ENCODE data around the gene PPP1R37. TPM values are rescaled to one million over a fixed set of nuclear protein-coding genes. Genes with fewer than 3 reads are reported as not detected.
"Not testable (repeated sequence)": the region's sequence is repeated elsewhere in the genome, so short reads cannot be mapped to it uniquely, and the experiment has no call there.

PPP1R37 gene
- total RNA-seq, 1 donor from 2014 or later, result 23.2 TPM

DNA sequence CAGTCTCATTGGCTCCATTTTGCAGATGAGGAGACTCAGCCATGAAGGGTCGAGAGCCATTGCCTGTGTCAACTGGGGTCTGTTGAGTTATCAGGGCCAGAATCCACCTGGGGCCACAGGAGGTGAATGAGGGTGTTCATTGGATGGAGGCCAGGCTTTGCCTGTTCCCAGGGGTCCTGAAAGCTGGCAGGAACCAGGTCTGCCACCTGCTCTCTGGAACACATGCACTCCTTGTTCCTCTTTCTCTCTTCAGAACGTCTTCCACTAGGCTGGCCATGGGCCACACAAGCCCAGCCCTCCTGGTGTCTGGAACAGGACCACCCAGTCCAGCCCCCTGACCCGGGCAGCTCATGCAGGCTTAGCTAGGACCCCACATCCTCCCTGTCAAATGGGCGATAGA is 21.1 kb downstream of the PPP1R37 start:
- no peak for DNase-seq (ENCODE audit: low read depth, low spot score)

DNA sequence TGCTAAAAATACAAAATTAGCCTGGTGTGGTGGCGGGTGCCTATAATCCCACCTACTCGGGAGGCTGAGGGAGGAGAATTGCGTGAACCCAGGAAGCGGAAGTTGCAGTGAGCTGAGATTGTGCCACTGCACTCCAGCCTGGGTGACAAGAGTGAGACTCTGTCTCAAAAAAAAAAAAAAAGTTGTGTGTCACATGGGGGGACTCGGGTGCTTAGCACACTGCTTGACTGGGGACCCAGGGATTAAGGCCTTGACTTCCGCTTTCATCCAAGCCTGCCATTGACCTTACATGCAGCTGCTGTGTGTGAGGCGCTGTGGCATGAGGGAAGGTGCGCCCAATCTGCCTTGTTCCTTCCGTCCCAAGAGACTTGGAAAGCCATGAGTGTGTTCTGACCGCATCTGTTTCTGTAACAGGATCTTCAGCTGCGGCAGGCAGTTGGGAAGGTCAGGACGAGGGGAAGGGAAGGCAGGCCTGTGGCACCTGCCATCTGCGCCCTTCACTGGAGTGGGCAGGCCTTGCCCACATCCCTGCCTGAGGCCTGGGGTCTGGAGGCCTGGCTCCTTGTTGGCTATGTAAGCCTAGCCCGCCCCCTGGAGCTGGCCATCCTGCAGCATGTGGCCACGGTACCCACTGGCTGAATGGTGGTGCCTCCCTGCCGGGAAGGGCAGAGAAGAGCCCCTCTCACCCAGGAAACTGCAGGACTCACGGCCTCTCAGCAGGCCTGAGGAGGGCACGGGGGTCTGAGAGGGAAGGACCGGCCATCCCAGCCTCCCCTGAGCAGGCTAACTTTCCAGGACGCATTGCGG is 23.0 kb downstream of the PPP1R37 start:
- DNase-seq (ENCODE audit: low read depth, low spot score), result no peak

DNA sequence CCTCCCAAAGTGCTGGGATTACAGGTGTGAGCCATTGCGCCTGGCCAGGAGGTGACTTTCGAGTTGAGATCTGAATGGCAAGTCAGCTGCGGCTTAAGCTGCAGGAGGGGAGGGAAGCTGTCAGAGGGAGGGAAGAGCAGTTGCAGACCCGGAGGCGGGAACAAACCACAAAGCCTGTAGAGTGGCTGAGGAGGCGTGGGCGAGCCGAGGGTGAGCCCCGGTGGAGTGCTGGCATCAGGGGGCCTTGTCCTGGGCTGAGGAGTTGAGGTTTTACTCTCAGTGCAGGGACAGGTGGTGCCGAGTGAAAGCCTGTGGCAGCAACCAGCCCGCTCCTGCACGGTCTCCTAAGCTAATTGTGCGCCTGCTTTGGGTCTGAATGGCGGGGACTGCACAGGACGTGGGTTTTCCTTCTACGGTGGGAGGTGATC is 24.2 kb downstream of the PPP1R37 start:
- no peak for DNase-seq (ENCODE audit: low read depth, low spot score)

DNA sequence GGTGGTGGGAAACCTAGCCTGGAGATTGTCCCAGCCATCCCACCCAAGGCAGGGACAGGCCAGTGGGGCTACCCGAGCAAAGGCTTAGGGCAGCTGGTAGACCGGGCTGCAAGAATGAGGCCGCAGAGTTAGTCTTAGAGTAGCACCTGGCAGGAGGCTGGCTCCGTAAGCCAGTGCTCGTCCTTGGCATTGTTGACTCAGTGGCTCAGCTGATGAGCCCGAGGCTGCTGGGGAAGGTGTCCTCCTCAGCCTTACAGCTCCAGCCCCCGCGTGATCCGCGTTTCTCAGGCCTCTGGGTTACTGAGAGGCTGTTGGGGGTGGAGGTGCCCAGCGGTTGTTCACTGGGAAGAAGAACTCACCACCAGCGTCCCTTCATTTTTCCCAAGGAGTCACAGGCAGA is 24.7 kb downstream of the PPP1R37 start:
- DNase-seq (ENCODE audit: low read depth, low spot score), result no peak

DNA sequence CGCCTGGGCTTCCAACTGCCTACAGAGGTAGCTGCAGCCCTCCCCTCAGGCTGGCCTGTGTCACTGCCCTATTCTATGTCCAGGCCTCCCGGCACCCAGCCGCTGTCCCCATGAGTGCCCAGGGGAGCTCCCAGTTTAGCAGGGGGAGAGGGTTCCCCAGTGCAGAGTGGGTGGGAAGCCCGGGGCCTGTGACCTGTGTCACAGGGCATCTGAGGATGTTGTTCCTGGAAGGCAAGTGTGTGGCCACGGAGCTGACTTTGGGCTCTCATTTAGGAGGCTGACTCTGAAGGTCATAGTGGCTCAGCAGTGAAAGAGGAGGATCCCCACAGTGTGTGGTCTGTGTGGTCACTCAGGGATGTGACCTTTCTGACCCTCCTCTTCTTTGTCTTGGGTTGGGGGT is 25.1 kb downstream of the PPP1R37 start:
- DNase-seq (ENCODE audit: low read depth, low spot score), result no peak

DNA sequence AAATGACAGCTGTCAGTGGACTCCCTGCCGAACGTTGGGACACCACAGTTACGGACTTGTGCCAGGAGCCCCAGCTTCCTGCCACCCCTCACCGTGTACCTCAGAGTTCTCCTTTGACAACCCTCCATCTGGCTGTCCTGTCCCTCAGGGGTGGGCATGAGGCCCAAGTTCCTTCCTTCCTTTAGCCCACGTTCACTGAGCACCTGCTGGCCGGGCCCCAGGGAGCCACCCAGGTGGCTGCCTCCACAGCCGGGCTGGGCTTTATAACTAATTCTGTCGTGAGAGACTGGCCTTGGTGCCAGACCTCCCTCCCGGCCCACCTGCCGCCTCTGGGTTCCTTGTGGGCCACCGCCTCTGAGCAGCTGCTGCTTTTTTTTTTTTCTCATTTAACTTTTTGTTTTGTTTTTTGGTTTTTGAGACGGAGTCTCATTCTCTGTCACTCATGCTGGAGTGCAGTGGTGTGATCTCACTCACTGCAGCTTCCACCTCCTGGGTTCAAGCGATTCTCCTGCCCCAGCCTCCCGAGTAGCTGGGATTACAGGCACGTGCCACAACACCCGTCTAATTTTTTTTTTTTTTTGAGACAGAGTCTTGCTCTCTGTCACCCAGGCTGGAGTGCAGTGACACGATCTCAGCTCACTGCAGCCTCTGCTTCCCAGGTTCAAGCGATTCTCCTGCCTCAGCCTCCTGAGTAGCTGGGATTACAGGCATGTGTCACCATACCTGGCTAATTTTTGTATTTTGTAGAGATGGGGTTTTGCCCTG is 25.8 kb downstream of the PPP1R37 start:
- DNase-seq (ENCODE audit: low read depth, low spot score), result not testable (repeated sequence)

DNA sequence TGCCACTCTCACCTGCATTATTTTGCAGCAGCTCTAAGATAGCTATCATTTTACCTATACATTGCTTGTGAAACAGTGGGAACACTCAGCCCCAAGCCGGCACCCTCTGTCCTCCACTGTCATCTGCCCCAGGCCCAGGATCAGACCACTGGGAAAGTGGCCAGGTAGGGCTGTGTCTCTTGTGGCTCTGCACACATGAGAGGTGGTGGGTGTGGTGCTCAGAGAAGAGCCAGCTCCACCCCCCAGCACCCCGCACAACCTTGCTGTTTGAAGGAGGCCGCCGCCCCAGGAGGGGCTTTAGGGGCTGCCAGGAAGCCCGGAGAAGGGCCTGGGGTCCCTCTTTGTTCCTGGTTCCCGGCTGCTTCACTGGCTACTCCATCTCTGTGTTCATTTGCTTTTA is 26.6 kb downstream of the PPP1R37 start:
- DNase-seq (ENCODE audit: low read depth, low spot score), result no peak

DNA sequence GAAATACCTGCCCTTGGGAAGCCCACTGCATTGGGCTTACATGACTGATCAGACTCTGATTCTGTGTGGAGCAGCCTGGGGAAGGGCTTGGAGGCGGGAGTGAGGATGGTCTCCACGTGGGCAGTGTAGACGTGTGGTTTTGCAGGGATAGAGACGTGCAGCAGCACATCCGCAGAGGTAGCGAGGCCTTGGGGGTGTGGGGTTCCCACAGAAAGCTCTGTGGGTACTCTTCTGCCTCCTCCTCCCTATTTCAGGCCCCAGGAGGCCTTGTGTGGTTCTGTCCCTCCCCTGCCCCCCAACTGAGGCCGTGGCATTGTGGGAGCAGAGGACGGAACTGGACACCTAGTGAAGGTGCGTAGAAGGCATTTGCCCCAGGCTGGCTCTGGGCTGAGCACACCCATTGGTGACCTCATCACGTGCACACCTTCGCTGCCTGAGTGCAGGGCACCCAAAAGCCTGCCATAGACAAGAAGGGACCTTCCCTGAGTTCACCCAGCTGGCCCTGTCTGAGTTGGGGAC is 28.9 kb downstream of the PPP1R37 start:
- DNase-seq (ENCODE audit: low read depth, low spot score), result no peak

DNA sequence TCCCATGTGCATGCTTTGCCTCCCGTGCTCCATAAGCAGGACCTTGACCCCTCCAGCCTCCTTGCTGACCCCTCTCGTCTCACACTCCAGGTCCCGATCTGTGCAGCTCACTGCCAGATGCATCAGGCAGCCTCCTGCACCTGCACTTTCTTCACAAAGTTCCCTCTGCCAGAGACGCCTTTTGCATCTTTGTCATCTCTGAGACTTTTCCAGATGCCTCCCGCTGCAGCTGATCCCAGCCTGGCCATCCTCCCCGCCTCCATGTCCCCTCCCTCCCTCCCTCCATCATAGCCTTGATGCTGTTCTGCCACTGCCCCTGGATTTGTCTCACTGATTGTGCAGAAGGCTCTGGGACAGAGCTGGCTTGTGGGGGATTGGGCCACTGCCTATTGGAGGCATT is 29.9 kb downstream of the PPP1R37 start:
- DNase-seq (ENCODE audit: low read depth, low spot score), result no peak

DNA sequence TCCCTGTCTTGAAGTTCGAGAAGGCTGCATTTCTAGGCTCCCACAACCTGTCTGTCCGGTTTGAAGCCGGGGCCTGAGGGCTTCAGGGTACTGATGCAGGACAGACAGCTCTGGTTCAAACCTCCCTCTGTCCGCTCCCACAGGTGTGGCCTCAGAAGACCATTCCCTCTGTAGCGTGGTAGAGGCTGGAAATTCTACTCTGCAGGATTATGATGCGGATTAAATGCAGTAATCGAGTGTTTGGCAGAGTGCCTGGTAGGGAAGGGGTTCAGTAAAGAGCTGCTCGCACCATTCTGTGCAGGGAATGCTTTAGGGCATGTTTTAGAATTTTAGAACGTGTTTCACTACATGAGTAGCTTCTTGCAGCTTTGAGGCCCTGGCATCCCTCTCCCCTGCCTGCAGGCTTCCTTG is 30.5 kb downstream of the PPP1R37 start:
- DNase-seq (ENCODE audit: low read depth, low spot score), result no peak

DNA sequence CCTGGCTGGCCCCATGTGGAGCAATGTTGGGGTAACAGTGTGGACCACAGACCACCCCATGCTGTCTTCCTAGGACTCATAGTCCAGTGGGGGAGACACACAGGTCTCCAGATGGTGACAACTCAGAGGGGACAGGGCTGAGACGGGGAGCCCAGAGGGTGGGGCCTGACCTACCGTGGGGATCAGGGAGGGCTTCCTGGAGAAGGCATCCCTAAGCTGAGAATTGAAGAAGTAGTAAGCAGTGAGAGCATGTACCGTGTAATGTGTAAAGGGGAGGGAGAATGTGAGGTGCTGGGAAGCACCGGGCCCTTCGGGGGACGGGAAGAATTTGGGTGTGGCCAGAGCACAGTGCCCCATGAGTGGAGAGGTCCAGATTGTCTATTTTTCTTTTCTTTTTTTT is 31.0 kb downstream of the PPP1R37 start:
- no peak for DNase-seq (ENCODE audit: low read depth, low spot score)

DNA sequence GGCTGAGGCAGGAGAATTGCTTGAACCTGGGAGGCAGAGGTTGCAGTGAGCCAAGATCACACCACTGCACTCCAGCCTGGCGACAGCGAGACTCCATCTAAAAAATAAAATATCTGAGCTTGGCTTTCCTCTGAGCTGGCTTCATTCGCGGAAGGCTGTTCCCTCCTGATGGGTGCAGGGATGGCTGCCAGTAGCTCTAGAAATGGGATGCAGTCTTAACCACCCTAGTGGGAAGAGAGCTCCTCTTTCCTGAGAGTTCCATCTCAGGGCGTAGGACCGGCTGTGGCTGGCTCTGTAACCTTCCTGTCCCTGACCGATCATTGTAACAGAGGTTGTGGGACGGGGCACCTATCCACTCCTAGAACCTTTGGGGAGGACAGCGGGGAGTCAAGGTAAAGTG is 32.4 kb downstream of the PPP1R37 start:
- no peak for DNase-seq (ENCODE audit: low read depth, low spot score)

DNA sequence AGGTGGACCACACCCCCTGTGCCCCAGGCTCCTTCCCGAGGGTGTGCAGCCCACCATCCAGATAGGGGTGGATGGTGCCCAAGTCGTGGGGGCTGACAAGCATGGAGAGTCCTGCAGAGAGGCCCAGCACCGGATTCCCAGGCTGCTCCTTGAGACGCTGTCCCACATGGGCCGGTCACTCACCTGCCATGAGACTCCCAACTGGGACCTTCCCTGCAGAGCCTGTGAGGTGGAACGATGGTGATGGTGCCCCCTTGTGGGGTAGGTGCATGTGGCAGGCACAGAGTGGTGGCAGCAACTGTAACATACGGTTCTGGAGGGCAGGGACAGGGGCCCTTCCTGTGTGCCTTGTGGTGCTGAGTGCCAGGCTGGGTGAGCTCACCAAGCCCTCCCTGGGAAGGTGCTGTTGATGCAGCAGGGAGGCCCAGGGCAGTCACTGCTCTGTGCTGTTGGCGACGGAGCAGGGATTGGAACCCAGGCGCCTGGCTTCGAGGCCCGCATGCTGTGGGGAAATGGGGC is 33.1 kb downstream of the PPP1R37 start:
- no peak for DNase-seq (ENCODE audit: low read depth, low spot score)

DNA sequence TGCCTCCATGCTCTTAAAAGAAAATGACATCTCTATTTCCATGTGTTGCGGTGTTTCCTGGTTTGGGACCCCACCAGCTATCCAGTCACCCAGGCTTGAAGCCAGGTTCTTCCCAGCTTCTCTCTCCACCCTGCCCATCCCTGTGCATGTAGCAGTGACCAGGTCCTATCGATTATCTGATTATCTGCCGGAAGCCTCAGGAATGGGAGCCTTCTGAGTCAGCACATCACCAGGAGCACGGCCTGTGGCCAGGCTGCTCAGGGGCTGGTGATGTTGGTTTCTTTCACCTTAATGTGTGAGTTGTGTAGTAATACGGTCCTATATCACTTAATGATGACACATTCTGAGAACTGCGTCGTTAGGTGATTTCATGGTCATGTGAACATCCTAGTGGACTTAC is 33.7 kb downstream of the PPP1R37 start:
- DNase-seq (ENCODE audit: low read depth, low spot score), result no peak

DNA sequence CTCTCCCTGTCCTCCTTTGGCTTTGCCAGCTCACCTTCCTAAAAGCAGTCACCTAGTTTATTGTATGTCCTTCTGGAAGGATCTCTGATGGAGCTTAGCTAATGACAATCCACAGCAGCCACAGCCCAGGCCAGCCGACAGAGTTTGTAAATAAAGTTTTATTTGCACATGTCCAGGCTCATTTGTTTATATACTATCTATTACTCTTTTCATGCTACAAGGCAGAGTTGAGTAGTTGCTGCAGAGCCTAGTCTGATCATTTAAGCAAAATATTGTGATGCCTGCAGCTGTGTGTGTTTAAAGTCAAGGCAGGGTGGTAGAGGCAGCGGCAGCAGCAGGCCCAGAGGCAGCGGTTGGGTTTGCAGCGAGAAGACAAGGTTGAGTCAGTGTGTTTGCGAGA is 35.2 kb downstream of the PPP1R37 start:
- no peak for DNase-seq (ENCODE audit: low read depth, low spot score)

DNA sequence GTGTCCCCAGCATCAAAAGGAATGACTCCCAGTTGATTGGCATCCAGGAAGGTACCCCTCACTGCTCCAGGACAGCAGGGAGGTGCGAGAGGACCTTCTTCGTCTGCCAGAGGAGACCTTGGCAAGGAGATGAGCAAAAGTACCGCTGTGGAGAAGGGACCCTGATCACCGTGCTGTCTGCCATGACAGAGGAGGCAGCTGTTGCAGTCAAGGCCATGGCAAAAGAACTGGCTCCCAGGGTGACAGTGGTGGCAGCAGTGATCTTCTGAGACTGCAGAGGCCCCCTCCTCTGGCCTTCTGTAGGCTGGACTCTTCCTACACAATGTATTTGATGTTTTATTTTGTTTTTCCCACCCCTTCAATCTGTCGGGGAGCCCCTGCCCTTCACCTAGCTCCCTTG is 35.8 kb downstream of the PPP1R37 start:
- no peak for DNase-seq (ENCODE audit: low read depth, low spot score)

DNA sequence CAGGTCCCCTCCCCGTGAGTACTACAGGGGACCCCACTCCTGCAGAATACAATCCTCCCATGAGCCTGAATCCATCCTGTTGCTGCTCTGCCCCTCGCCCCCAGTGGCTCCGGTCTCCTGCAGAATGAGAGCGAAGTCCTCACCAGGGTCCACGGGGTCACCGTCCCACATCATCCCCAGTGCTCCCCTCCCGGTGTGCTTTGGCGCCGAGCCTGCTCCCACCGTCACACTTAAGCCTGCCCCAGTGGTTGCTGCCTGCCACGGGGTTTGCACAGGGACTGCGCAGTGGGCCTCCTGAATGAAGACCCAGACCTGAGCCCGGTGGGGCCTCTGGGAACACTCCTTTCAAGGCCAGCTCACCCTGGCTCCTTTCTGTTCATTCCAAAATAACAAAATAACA is 37.3 kb downstream of the PPP1R37 start:
- DNase-seq (ENCODE audit: low read depth, low spot score), result no peak

DNA sequence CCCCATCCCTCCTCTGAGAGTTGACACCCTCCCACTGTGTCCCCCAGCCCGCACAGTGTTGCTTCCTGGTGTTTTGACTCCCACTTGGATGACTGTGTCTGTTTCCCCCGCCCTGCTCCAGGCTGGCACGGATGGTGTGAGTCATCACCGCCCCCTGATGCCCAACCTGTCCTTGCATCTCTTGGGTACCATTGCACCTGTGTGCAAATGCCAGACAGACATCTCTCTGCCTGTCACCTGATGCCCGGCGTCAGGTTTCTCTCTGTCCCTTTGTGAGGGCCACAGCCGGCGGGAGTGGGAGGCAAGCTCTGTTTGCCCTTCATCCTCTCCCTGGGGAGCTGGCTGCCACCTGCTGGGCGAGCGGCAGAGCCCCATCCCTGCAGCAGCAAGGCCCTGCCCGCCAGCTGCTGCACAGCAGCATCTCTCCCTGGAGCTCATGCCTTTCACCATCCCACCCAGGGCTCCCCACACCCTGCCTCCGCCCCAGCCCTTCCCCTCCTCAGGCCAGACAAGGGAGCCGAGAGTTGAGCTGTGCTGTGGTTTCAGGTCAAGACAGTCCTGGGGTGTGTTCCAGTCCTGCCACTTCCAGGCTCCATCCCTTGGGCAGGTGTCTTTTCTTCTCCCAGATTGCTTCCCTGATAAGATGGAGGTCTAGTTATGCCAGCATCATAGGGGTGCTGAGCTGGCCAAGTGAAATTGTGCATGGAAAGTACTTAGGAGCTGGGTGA is 38.1 kb downstream of the PPP1R37 start:
- DNase-seq (ENCODE audit: low read depth, low spot score), result no peak

DNA sequence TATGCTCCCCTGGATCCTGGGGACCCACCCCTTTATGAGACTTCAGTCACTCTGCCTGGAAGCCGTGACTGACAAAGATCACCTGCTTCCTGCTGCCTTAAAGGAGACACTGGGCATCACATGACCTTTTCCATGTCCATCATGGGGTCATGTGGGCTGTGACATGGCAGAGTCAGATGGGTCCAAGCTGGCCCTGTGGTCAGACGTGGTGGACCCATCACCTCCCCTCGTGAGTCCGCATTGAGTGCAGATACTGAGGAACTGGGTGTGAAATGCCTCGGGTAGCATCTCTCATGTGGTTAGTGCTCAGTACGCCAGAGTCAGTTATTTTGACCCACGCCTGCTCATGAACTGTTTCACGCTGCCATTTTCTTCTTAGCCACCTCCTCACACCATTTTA is 40.7 kb downstream of the PPP1R37 start:
- DNase-seq (ENCODE audit: low read depth, low spot score), result no peak

DNA sequence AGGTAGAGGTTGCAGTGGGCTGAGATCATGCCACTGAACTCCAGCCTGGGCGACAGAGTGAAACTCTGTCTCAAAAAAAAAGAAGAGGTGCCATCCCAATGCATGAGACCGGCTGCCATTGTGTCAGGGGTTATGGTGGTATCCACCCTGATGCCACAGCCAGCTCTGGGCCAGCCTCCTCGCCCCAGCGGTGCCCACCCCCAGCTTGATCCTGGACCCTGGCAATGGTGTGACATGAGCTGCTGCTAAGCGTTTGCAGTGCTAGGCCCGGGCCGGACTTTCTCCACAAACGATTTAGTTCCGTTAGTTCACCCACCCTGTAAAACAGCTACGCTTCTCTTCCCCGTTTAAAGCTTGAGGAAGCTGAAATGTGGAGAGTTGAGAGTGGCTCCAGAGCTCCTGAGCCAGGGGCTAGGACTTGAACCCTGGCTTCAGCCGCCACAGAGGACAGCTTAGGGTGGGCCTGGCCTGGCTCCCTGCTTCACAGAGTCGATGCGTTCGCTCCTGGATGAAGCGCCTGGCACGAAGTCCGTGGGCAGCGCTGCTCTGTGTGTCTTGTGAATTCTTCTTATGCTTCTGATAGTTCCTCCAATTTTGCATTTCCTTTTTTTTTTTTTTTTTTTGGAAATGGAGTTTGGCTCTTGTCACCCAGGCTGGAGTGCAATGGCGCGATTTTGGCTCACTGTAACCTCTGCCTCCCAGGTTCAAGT is 42.4 kb downstream of the PPP1R37 start:
- DNase-seq (ENCODE audit: low read depth, low spot score), result no peak

DNA sequence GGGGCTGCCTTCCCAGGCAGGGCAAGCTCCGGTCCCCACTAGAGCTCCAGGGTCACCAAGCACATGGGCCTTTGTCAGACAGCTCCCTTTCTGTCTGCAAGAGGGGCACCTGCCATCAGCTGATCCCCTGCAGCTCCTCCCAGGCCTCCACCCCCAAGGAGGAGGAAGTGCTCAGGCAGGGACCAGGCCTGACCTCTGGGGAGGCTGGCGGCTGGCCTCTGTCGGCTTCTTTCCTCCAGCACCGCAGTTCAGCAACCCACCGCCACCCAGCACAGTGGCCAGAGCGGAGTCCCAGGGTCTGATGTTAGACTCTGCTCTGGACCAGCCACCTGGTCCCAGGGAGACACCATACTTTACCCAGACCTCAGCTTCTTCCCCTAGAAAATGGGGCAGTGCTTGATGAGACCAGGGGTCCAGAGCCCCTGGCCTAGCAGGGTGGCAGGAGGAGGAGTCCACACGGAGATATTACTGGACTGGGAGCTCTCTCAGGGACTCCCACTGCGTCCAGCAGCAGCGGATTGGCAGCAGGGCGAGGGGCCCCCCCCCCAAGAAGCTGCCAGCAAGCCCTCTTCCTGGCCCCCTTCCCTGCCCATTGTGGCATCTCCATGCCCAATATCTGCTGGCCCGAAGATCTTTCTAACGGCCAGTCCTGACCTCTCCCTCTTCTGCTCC is 43.7 kb downstream of the PPP1R37 start:
- DNase-seq (ENCODE audit: low read depth, low spot score), result no peak

Data from pulmonary artery endothelial cell (primary cell).